Kidney epithelial cell (primary cell): Measurements from ENCODE around the gene SPATA13. TPM values are rescaled to one million over a fixed set of nuclear protein-coding genes. Genes with fewer than 3 reads are reported as not detected.

Experiments used
- DNase-seq: peaks from one replicate; pipeline ENCODE4 v3.0.0-alpha.2; 2010; ENCODE audit warnings: low read depth
- H3K27me3 ChIP-seq: 2 replicates; pipeline ENCODE4 v1.6.0; 2011; ENCODE audit warnings: low read length; ENCODE audit not compliant: control insufficient read depth, insufficient read depth
- H3K36me3 ChIP-seq: 2 replicates; pipeline ENCODE4 v1.5.1; 2011; ENCODE audit warnings: low read length; ENCODE audit not compliant: control insufficient read depth, insufficient read depth
- H3K4me3 ChIP-seq: 2 replicates; pipeline ENCODE4 v1.5.1; 2011; ENCODE audit warnings: low read depth, mild to moderate bottlenecking, control low read depth, low read length
- total RNA-seq: library from RNA; depleted of rRNA; stranded (reverse); fragments of >200 nt; gene quantifications from 2 replicates; pipeline ENCODE4 v1.2.3, GENCODE V29; 2015
- TF ChIP-seq, protein P1 (sequence below): IDR thresholded peaks from 2 replicates; pipeline ENCODE4 v1.5.1; 2011; ENCODE audit warnings: mild to moderate bottlenecking, moderate library complexity, low read length, control low read depth, inconsistent platforms; ENCODE audit not compliant: insufficient read depth, poor library complexity, severe bottlenecking

Gene SPATA13
- total RNA-seq, 1 donor from 2014 or later: 11.3 TPM

DNA sequence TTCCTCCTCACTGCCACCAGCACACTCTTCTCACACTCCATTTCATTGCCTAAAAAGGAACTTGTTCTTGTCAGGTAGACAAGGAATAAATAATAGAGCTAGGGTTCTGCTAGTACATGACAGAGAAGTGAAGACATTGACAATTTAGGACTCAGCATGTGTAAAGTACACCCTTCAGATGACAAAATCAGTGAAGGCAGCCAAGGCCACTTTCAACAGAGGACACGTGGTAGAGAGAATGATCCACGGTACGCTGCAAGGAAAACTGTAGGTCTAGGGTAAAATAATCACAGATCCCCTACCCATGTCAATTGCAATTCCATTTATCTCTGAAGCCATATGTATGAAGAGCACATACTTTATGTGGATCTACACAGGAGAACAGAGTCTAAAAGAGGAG lies 7.2 kb upstream of the SPATA13 start:
- H3K27me3 ChIP-seq: no peaks in the 10 kb centered on the region
- no peak for DNase-seq
- TF ChIP-seq, protein P1, sequence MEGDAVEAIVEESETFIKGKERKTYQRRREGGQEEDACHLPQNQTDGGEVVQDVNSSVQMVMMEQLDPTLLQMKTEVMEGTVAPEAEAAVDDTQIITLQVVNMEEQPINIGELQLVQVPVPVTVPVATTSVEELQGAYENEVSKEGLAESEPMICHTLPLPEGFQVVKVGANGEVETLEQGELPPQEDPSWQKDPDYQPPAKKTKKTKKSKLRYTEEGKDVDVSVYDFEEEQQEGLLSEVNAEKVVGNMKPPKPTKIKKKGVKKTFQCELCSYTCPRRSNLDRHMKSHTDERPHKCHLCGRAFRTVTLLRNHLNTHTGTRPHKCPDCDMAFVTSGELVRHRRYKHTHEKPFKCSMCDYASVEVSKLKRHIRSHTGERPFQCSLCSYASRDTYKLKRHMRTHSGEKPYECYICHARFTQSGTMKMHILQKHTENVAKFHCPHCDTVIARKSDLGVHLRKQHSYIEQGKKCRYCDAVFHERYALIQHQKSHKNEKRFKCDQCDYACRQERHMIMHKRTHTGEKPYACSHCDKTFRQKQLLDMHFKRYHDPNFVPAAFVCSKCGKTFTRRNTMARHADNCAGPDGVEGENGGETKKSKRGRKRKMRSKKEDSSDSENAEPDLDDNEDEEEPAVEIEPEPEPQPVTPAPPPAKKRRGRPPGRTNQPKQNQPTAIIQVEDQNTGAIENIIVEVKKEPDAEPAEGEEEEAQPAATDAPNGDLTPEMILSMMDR: no peak
- no peak overlapping the region for H3K4me3 ChIP-seq
- H3K36me3 ChIP-seq: no peaks in the 10 kb centered on the region

DNA sequence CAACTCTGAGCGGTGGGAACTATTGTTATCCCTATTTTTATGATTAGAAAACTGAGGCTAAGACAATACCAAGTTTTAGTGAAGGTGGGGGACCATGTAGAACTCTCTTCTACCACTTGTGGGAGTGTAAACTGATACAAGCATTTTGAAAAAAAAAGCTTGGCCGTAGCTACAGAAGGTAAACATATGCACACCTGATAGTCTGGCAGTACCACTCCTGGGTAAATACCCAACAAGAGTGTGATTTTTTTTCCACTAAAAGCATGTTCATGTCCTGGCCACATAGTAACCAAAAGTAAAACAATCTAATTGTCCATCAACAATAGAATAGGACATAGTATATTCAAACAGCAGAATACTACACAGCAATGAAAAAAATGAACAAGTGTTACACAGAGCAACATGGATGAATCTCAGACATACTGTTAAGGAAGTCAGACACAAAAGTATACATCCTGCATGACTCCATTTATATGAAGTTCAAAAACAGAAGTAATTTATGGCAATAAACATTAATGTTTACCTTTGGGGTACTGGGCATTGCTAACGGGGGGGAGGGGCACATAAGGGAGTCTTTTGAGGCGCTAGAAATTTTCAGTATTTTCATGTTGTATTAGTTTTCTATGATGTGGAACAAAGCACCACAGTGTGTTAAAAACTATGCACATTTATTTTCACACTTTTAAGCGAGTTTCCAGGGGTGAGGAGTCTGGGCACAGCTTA lies 6.4 kb upstream of the SPATA13 start:
- TF ChIP-seq, protein P1: no peak
- Histone ChIP-seq H3K36me3 (no peaks in the 10 kb centered on the region), H3K27me3 (no peaks in the 10 kb centered on the region), H3K4me3 (no peak overlapping the region)
- no peak for DNase-seq

DNA sequence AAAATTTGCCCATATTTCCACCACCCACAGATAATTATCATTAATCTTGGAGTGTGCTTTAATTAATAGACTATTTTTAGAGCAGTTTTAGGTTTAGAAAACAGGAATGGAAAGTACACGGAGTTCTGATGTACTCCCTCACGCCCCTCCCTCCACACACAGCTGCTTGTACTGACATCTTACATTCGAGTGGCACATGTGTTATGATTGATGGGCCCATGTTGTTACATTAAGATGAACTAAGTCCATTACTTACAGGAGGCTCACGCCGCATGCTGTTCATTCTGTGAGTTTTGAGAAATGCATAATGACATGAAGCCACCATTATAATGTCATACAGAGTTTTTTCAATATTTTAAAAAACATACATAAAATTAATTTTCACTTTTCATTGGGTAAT lies 1.2 kb upstream of the SPATA13 start:
- Histone ChIP-seq H3K4me3 (no peak overlapping the region), H3K36me3 (no peaks in the 10 kb centered on the region), H3K27me3 (no peaks in the 10 kb centered on the region)
- TF ChIP-seq, protein P1: no peak
- no peak for DNase-seq

DNA sequence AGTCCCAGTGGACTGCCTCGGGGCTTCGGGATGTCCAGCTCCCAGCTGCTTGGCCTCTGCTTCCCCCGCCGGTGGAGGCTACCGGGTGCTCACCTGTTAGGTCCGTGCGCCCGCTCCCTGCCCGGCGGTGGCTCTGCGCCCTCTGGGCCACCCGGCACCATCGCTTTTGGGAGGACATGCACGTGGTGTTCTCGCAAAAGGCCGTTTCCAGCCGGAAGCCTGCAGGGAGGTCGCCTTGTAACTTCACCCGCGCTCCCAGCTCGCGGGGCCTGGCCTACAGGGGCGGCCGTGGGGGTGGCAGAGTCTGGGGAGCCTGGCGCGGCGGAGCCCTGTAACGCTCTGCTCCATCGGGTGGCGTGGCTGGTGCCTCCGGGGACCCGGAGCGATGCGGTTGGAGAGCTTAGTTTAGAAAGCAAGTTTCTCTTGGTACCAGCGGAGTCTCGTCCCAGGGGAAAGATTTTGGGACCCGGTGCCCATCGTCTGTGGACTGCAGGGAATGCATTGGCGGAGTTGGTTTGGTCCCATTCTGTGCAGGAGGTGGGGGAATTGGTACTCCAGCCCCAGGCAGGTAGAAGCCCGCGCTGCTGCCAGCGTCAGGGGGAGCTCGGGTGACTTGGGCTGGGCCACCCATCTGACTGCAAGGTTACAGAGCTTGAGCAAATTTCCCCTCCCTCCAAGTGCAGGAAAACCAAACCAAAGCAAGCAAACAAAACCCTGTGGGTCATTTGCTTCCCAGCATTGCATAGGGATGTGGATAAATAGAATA lies 673 bp downstream of the SPATA13 start:
- Histone ChIP-seq H3K36me3 (peaks cover 2% of the 10 kb centered on the region), H3K27me3 (no peaks in the 10 kb centered on the region), H3K4me3 (peak overlapping the region; percentile 63)
- DNase-seq: no peak
- TF ChIP-seq, protein P1: no peak

DNA sequence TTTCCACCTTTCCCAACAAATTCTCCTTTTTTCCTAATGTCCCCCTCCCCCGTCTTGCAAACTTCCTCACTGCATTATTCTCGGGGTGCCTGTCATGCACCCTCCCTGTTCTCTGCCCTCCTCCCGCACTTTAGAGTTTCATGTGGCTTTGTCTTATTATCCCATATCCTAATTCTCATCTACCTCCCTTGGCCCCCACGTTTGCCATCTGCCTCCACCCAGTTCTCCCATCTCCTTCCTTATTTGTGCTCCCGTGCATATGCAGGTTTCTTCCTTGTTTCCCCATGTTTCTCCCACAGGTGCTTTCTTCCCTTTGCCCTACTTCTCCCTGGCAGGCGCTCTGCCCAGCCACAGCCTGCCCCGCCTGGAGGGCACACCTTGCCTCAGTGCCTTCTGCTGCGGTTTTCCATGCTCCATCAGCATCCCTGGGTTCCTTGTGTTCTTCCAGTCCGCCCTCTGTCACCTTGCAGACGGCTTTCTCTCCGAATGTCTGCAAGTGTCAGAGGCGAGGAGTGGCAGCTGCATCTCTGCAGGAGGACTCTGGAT lies 1.5 kb downstream of the SPATA13 start:
- DNase-seq: no peak
- TF ChIP-seq, protein P1: no peak
- Histone ChIP-seq H3K36me3 (peaks cover 2% of the 10 kb centered on the region), H3K27me3 (no peaks in the 10 kb centered on the region), H3K4me3 (peak overlapping the region; percentile 63)
